ELR (cell line): ENCODE data around the gene FAM170B.

Experiments
- DNase-seq: peaks from one replicate; pipeline ENCODE4 v3.0.0-alpha.2; 2015; ENCODE audit warnings: low read depth

Gene FAM170B

DNA sequence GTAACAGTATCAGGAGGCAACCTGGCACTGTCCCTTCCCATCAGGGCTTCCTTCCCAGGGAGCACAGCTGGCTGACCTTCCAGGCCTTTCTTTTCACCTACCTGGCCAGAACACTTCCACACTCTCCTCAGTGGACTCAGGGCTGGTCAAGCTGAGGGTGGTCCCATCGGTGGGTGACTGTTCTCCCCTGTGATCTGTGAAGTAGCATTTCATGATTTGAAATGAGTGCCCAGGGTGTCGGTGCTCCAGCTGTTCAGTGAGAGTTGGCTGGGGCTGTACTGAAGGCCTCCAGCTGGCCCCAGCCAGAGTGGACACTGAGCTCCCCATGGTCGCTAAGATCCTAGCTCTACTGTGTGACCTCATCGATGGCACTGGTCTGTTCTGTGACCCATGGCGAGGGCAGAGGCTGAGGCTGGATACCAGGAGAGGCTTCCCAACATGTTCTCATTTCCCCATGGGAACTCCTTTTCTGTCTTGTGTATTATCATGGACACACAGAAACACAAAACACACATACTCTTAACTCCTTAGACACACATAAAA is at the start of gene FAM170B:
Gene FAM170B (minus strand): TSS at position 316 of the 543 bp plus-strand sequence. CDS start 103 bp downstream, at position 213.
- no peak for DNase-seq

DNA sequence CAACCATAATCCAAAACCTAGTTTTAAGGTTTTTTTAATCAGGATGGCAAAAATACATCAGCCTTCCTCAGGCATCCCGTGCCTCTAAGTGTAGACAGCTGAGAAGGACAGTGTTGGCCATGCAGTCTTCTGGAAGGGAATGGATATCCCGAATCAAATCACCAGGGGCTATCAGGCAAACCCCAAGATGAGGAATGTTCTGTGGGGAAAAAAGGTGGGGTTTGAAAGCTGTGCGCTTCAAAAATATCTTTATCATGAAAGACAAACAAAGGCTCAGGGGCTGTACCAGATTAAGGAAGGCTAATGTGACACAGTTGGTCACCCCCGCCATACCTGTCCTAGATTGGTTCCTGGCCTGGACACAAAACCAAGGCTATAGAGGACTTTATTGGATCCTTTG is 49.0 kb upstream of the FAM170B start:
- no peak for DNase-seq

DNA sequence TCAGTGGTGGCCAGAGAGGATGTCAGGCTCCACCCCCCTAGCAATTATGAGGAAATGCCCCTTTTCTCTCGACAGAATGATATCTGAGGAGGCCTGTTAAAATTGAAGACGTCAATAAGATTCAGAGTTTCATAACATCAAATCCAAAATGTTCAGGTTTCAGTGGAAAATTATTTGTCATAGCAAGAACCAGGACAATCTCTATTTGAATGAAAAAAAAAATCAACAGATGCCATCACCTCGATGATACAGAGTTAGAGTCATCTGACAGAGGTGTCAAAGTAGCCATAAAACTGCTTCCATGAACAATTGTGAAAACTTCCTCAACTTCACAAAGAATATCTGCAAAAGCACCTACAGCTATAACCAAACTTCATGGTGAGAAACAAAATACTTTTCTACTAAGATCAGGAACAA is 46.6 kb upstream of the FAM170B start:
- no peak for DNase-seq

DNA sequence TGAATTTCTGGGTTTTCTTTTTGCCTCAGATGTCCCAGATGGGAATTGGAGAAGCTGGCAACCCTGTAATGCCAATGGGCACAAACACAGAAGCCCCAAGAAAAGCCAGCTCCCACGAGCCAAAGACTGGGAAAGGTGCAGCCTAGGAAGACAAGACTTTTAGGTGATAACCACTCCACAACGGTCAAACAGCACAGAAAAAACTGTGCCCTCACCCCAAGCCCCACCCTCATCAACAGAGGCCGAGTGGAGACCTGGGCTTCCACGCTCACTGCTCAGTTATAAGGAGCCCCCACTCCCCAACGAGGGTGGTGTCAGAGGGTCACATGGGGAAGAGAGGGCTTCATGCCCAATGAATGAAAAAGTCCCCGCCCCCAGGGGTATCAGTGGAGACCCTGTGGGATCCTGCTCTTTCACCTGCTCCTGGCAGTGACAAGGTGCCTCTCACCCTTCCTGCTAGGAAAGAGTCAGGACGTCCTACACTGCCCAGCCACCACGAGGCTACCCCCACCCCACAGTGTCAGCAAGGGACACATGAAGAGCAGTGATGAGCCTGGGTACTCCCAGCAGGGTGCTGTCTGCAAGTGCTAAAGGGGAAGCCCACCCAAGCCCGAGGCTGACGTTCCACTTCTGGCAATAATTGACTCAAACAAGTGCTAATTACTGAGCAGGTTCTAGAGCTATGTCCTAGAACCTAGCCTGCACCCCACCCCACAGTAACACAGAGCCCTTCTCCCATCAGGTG is 46.0 kb upstream of the FAM170B start:
- no peak for DNase-seq

DNA sequence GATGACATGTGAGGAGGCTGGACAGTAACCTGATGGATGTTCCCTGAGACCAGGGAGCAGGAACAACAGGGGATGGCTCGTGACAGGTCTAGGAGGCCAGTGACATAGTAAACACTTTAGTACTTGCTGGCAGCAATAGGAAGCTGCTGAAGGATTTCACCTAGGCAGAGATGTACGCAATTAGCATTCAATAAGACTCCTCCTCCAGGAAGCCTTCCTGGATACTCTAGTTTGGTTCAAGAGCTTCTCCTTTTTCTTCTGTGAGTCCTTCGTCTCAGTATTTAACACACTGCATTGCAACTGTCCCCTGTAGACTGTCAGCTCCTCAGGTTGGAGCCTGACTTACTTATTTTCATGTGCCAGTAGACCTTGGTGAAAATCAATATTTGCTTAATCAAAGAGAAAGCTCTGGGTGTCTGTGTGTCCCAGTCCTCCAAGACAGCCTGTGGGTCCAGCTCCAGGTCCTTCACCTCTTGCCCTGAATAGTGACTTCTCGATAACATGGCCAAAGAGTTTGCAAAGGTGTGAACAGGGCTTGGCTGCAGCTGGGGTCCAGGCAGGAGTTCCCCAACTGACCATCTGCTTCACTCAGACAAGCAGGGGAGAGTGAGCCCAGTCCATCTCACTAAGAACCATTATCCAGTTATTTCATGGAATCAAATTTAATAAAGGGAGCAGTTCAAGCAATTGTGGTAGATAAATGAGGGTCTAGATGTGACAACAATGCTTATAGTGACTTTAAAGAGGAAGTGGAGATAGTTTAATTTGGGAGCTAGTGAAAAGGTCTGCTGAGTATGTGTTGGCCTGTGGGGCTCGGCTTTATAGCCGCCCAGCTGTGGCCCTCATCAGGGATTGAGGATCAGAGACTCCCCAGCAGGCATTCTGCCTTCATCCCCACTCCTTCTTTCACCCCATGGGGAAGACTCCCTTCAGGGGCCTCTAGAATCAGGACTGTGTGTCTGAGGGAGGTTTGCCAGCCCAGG is 45.0 kb upstream of the FAM170B start:
- no peak for DNase-seq

DNA sequence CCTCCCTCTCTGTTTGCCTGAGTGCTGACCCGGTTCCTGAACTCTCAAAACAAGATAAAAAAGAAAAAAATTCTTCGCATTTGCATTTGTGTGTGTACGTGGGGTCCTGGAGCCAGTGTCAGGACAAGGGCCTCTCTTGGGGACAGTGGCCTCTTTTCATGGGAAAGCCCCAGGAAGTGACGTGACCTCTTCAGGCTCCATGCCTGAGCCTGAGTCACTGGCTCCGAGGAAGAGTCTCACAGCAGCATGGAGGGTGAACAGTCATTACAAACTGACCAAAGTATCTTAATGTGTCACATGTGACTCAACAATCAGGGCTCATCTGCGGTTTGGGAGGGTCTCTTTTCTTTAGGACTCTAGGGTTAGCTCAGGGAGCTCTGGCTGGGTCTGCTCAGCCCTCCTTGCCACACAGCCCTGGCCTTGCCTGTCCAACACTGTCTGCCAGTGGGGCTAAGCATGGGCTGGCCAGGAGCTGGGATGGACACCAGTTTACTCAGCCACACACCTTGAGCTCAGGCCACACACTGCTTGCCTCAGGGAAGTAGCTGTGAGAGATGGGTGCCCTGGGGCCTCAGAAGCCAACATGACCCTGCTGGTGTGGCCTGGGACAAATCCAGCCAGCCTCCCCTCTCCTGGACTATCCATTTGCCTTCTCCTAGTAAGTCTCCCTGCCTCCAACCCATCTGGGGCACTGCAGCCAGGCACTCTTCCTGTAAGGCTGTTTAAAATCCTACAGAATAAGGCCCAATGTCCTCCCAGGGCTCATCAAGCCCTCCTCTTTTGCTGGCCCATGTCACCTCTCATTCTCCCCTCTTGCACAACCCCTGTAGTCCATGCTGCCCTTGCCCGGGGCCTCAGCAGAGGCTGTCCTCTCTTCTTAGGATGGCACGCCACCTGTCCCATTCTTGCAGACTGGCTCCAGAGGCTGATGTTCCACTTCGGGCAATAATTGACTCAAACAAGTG is 43.9 kb upstream of the FAM170B start:
- peak; percentile 97 for DNase-seq

DNA sequence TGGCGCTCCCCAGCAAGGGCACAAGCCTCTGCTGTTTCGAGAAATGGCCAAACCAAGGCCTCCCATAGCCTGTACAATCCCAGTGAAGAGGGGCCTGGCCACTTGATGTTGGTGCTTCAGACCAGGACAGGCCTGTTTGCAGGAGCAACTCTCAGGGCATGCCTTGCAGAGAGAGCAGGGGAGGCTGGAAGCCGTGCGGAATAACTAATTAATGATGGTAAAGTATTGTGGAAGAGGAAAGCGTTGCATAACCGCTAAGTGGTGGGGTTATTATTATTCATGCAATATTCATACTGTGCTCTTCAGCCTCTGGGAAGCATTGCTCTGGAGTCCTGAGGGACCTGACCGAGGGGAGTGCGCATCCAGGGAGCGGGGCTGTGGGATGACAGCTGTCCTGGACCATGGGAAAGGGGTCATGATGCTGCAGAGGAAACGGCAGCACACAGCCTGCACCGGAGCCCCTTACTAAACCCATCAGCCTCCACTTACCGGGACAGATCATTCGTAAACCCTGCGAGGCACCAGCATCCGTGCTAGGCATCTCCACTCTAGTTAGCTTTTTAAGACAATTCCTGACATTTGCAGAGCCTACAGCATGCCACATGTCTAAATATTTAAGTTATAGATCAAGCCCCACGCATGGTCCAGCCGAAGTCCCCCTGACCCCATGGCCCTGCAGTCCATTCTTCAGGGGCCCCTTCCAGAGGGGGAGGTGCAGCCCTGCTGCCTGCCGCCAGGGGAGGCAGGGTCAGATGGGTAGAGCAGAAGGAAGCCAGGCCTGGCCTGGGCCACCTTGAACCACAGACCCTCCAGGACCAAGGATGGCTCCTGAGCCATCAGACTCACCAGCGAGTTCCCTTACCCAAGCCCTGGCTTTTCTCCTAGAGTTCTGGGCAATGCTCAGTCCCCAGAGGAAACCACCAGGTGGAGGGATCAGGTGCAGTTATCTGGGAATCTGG is 42.8 kb upstream of the FAM170B start:
- no peak for DNase-seq

DNA sequence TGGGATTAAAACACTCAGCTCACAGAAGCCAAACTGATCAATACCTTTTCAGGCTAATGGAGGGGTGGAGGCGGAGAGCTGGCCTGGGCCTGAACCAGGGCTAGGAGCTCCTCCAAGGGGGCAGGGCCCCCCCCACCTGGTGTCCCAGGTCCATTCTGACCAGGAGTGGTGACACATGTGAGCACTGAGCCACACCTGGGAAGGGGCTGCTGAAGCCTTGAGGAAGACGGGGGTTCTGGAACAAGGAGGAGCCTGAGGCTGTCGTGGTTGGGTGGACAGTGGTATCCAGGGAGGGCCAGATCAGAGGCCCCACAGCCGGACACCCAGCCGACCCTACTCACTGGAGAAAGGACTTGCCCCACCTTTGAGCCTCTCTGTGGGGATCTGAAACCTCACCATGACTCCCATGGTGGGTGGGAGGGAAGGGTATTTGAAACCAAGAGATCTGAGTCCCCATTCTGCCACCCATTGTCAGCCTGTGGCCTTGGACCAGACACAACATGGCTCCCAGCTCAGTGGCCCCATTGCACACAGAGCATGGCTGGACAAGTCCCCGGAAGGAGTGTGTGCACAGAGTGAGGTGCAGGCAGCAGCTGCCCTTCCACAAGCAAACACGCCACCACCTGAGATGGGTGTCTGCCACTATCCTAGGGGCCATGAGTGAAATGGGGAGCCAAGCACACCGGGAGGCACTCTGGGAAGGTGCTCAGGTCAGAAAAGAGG is 41.9 kb upstream of the FAM170B start:
- DNase-seq: no peak

DNA sequence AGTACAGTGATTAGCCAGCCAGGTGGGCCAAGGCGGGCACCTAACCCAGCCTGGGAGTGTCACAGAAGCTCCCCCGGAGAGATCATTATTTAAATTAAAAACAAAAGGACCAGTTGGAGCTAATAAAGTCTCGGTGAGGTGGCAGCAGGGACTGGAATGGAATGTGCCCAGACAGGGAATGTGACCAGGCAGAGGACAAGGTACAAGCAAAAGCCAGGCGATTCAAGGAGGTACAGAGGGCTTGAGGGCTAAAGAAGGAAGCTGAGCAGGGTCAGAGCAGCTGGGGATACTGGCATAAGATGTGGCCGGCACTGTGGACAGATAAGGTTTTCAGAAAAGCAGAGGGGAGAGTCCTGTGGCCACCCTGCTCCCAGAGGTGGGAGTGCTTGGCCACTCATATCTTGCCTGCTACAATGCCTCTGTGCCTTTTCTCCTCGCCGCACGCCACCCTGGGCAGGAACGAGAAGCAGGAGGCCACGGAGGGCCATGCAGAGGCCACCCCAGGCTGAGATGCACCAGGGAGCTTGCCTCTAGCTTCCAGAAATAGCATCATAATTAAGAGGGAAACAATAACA is 41.2 kb upstream of the FAM170B start:
- no peak for DNase-seq

DNA sequence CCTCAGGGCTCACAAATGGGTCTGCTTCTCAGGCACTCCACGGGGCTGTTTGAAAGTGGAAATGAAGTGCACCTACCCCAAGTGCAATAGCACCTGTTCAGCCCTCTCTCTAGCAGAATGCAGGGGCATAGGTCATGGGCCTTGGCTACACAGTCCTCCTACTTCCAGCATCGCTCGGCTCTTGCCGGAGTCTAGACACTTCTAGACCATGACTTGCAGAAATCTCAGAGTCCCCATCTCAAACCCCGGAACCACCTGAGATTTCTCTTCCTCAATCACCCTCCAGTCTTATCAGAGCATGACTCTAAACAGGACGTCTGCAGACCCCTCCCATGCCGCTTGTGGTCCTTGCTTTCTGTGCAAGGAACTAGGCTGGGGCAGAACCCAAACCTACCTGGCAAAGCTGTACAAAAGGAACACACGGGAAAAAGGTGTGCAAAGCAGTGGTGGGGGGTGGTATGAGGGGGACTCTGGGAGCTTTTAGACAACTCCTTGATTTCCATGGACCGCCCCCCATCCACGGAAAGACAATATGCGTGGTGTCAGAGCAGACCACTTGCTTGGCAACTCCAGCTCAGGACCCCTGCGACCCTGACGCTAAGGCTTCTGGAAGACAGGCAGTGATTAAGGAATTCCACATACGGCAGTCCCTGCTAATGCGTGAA is 40.6 kb upstream of the FAM170B start:
- DNase-seq: no peak

DNA sequence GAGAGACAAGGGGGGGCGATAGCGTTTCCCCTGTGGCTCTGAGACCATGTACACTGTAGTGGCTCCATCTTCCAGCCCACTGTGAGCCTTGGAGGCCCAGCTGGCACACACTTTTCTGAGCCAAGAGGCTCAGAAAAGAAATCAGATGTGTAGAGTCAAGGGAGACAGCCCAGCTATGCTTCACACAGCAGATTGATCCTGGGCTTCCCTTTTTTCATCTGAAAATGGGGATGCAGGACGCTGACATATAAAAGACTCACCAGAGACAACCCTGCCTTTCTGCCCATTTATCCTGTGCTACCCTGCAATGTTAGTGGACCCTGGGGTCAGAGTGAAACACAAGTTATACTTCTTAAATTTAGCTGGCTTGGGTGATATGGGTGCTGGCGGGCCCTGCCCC is 40.0 kb upstream of the FAM170B start:
- DNase-seq: no peak

DNA sequence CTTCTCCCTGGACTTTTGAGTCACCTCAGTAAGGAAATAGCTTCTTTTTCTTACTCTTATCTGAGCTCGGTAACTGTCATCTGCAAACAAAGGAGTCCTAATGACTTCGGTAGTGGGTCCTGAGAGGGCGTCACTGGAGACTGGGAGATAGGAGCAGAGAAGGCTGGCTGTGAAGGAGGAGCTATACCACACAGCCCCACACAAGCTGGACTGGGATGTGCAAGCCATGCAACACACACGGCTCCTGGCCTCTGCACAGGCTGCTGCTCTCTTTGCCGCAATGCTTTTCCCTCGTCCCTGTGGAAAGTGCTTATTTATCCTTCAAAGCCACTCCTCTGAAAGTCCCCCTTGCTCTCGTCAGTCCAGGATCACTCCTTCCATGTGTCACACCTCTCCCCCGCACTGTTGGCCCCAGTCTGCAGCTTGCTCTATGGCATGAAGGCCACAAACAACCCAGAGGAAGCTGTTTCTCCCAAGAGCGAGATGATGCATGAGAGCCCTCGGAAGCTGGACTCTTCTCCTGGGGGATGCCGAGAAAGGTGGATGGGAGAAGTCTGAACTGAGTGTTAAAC is 39.5 kb upstream of the FAM170B start:
- DNase-seq: no peak

DNA sequence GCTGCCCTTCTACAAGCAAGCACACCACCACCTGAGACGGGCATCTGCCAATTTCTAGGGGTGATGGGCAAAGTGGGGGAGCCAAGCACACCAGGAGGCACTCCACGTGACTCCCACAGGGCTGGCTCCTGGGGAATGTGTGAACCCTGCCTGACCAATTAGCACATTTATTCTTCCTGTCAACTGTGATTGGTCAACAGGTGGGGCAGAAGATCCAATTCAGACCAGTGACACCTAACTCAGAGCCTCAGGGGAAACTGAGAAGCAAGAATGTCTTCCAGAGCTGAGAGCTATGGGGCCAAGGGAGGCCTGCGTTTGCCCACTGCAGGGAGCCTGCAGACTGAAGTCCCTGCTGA is 38.9 kb upstream of the FAM170B start:
- no peak for DNase-seq

DNA sequence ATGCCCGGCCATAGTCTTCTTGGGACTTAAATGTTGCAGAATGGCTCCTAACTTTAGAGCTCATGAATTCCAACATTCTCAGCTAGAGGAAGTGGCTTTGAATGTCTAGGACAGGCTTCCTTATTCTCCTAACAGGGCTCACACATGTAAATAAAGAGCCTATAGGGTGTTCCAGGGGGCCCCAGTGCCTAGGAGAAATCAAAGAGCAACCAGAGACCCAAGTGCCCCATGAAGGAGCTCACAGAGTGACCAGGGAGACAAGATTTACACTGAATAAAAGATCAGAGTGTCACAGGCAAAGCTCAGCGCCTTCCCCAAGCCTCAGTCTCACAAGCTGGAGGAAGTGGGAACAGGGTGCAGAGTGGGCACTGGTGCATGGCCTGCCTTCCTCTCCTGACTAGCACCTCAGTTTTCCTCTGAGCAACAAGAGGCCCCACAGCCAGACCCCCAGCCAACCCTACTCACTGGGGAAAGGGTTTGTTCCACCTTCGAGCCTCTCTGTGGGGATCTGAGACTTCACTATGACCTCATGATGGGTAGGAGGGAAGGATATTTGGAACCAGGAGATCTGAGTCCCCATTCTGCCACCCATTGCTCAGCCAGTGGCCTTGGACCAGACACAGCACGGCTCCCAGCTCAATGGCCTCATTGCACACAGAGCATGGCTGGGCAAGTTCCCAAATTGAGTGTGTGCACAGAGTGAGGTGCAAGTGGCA is 38.4 kb upstream of the FAM170B start:
- no peak for DNase-seq

DNA sequence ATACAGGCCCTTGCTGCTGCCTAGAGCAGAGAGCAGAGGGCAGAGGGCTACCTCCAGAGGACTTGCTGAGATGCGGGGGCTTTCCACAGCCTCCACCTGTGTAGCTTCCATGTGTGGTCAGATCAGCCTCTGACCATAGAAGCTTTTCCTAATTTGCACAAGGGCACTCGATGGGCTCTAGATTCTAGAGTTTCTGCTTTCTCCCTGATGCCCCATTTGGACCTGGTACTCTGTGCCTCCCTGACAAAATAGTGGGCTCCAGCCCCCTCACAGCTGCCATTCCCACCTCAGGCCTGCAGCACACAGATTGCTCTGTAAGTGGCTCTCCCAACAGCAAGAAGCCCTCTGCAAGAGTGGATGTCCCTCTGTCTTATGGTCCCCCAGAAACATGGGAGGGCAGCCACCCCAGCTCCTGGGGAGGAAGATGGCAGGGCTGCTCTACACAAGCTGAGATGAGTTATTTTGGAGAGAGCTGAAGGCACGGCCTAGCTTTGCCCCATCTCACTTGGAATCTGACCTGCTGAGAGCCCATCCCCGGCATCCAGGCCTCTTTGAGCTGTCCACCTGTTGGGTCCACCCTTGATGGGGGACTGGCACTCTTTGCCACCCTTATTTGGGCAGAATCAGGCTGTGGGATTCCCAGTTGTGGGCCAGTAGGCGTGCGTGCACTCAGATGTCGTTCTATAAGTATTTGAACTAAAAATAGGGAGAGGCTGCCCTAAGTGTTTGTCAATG is 37.7 kb upstream of the FAM170B start:
- no peak for DNase-seq

DNA sequence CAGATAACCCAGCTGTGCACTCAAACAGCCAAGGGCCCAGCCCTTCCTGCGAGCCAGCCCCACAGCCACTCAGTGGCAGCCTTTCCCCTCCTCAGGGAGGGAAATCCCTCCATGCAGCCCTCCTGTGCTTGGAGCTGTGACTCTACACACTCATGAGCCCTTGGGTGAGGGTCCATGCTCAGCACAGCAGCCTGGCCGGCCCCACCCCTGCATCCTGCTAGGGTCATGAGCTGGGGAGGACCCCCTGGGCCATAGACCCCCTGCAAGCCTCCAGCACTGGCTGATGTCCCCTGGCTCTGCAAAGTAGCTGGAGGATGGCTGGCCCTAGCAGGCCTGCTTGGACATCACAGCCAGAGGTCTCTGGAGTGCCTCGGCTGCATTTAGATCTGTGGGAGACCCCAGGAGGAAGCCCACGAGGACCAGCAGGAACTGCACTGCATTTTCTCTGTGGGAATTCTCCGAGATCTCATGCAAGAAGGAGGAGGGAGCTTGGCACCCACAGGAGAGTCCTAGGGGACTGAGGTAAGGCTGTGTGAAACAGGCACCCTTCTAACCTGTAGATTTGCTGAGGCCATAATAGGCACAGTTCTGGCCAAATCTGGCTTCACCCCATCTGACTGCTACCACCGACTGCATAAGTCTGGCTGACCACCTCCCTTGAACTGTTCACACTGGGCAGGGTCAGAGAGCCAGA is 37.0 kb upstream of the FAM170B start:
- no peak for DNase-seq

DNA sequence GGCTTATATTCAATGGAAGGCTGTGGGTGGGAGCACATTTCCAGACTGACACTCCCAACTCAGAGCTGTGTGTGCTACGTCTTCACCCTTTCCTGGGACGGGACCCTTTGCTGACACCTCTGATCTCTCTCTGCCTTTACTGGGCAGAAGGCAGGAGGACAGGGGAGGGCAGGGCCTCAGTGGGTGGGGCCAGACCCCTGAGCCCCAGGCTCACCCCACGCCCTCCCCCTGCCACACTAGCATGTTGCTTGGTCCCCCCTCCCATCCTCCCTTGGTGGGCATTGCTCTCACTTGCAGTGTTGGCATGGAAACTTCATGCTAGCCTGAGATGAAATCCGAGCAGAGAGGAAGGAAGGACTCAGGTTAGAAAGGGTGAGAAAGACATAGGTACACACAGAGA is 36.0 kb upstream of the FAM170B start:
- DNase-seq: no peak
